ENCODE measurements around the gene MMP24. TPM values are rescaled to one million over a fixed set of nuclear protein-coding genes. Genes with fewer than 3 reads are reported as not detected.

MMP24 gene
- total and polyA plus RNA-seq, 4 experiments from 2014 or later = 0.07 to 0.19 (median 0.09) TPM

GRCh38 chr20:35291654-35292503 is 65.4 kb downstream of the MMP24 start, which contains the start of gene FAM83C:
Gene FAM83C (minus strand): TSS chr20:35292425. CDS start chr20:35292304, 121 bp downstream.
- no peaks in the 10 kb centered on the region for H3K36me3 Mint-ChIP-seq
- no peak within 1 kb of the TSS for H3K27ac ChIP-seq (ENCODE audit: low read depth, low read length)
- ChIA-PET POLR2A (ENCODE audit: partially characterized antibody) (no interaction called here), CTCF (ENCODE audit: partially characterized antibody) (interaction anchor here (5.8 kb wide), 1 partner anchor 11 kb away, joined by 27 read pairs; no protein-coding TSS in a partner anchor)
- no peak for DNase-seq
- no peaks in the 10 kb centered on the region for H3K4me1 Mint-ChIP-seq
- no peaks in the 10 kb centered on the region for H3K9me3 ChIP-seq (ENCODE audit: control insufficient read depth in 1 of 2, low read length in 2 of 2)
- no peak within 1 kb of the TSS for H3K27ac Mint-ChIP-seq
- H3K36me3 ChIP-seq (ENCODE audit: insufficient read depth, low read length) = no peaks in the 10 kb centered on the region
- intact Hi-C loops (cut with micrococcal nuclease) = no loop called here
- no peaks in the 10 kb centered on the region for H3K27me3 ChIP-seq (ENCODE audit: insufficient read depth, low read length)
- no peak within 1 kb of the TSS for H3K4me3 Mint-ChIP-seq
- no peaks in the 10 kb centered on the region for H3K9me3 Mint-ChIP-seq
- H3K27me3 Mint-ChIP-seq = peaks cover 3 to 8% of the 10 kb centered on the region in 2 donors
- H3K4me3 ChIP-seq (ENCODE audit: low read length in 2 of 2) = no peak within 1 kb of the TSS
- H3K4me1 ChIP-seq (ENCODE audit: insufficient read depth, low read length) = no peaks in the 10 kb centered on the region

GRCh38 chr20:35292504-35293285 is 66.2 kb downstream of the MMP24 start:
- H3K4me3 Mint-ChIP-seq = no peak overlapping the region

GRCh38 chr20:35293303-35294292 is 67.1 kb downstream of the MMP24 start:
- no peak overlapping the region for H3K27ac Mint-ChIP-seq
- POLR2A ChIA-PET (ENCODE audit: partially characterized antibody) = no interaction called here
- H3K4me3 Mint-ChIP-seq = no peak overlapping the region
- Histone ChIP-seq H3K27ac (ENCODE audit: low read depth, low read length) (no peak overlapping the region), H3K36me3 (ENCODE audit: insufficient read depth, low read length) (no peaks in the 10 kb centered on the region), H3K27me3 (ENCODE audit: insufficient read depth, low read length) (no peaks in the 10 kb centered on the region), H3K4me1 (ENCODE audit: insufficient read depth, low read length) (no peaks in the 10 kb centered on the region), H3K9me3 (ENCODE audit: control insufficient read depth in 1 of 2, low read length in 2 of 2) (no peaks in the 10 kb centered on the region), H3K4me3 (ENCODE audit: low read length in 2 of 2) (no peak overlapping the region)
- no peak for DNase-seq
- no peaks in the 10 kb centered on the region for H3K9me3 Mint-ChIP-seq
- no peaks in the 10 kb centered on the region for H3K36me3 Mint-ChIP-seq
- peaks cover 3 to 8% of the 10 kb centered on the region in 2 donors for H3K27me3 Mint-ChIP-seq
- H3K4me1 Mint-ChIP-seq = no peaks in the 10 kb centered on the region
- intact Hi-C loops (cut with micrococcal nuclease) = no loop called here
- CTCF ChIA-PET (ENCODE audit: partially characterized antibody) = interaction anchor here (0.6 to 5.8 kb wide), 3 partner anchors 10 to 29 kb away, joined by 3 to 27 read pairs (median 4); no protein-coding TSS in a partner anchor

More at GRCh38 chr20:35292504-35293285, 66.2 kb downstream of the MMP24 start:
- Histone ChIP-seq H3K9me3 (ENCODE audit: control insufficient read depth in 1 of 2, low read length in 2 of 2) (no peaks in the 10 kb centered on the region), H3K36me3 (ENCODE audit: insufficient read depth, low read length) (no peaks in the 10 kb centered on the region), H3K27me3 (ENCODE audit: insufficient read depth, low read length) (no peaks in the 10 kb centered on the region), H3K4me1 (ENCODE audit: insufficient read depth, low read length) (no peaks in the 10 kb centered on the region), H3K4me3 (ENCODE audit: low read length in 2 of 2) (no peak overlapping the region), H3K27ac (ENCODE audit: low read depth, low read length) (no peak overlapping the region)
- CTCF ChIA-PET (ENCODE audit: partially characterized antibody) = interaction anchor here (1.2 to 5.8 kb wide), 2 partner anchors 11 to 16 kb away, joined by 3 to 27 read pairs; no protein-coding TSS in a partner anchor
- Mint-ChIP-seq H3K27me3 (peaks cover 3 to 8% of the 10 kb centered on the region in 2 donors), H3K36me3 (no peaks in the 10 kb centered on the region), H3K27ac (no peak overlapping the region), H3K4me1 (no peaks in the 10 kb centered on the region), H3K9me3 (no peaks in the 10 kb centered on the region)
- DNase-seq = no peak
- POLR2A ChIA-PET (ENCODE audit: partially characterized antibody) = no interaction called here
- intact Hi-C loops (cut with micrococcal nuclease) = no loop called here

GRCh38 chr20:35294293-35294685 is 67.8 kb downstream of the MMP24 start:
- POLR2A ChIA-PET (ENCODE audit: partially characterized antibody) = no interaction called here
- H3K9me3 Mint-ChIP-seq = no peaks in the 10 kb centered on the region
- Histone ChIP-seq H3K27me3 (ENCODE audit: insufficient read depth, low read length) (no peaks in the 10 kb centered on the region), H3K4me3 (ENCODE audit: low read length in 2 of 2) (no peak overlapping the region), H3K4me1 (ENCODE audit: insufficient read depth, low read length) (no peaks in the 10 kb centered on the region), H3K9me3 (ENCODE audit: control insufficient read depth in 1 of 2, low read length in 2 of 2) (no peaks in the 10 kb centered on the region), H3K27ac (ENCODE audit: low read depth, low read length) (no peak overlapping the region), H3K36me3 (ENCODE audit: insufficient read depth, low read length) (no peaks in the 10 kb centered on the region)
- H3K36me3 Mint-ChIP-seq = no peaks in the 10 kb centered on the region
- no peak for DNase-seq
- H3K4me1 Mint-ChIP-seq = no peaks in the 10 kb centered on the region
- CTCF ChIA-PET (ENCODE audit: partially characterized antibody) = interaction anchor here (1.6 to 5.8 kb wide), 2 partner anchors 9 to 12 kb away, joined by 5 to 27 read pairs; no protein-coding TSS in a partner anchor
- no peak overlapping the region for H3K27ac Mint-ChIP-seq
- H3K27me3 Mint-ChIP-seq = peaks cover 3 to 8% of the 10 kb centered on the region in 2 donors
- intact Hi-C loops (cut with micrococcal nuclease) = no loop called here
- no peak overlapping the region for H3K4me3 Mint-ChIP-seq

DNA sequence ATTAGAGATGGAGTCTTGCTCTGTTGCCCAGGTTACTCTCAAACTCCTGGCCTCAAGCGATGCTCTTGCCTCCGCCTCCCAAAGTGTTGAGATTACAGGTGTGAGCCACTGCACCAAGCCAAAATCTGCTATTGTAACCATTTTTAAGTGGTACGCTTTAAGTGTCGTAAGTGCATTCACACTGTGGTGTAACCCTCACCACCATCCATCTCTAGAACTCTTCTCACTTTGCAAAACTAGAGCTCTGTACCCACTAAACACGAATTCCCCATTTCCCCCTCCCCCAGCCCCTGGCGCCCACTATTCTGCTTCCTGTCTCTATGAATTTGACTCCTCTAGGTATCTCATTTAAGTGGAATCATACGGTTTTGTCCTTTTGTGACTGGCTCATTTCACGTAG is 68.6 kb downstream of the MMP24 start:
- Mint-ChIP-seq H3K9me3 (no peaks in the 10 kb centered on the region), H3K4me1 (no peaks in the 10 kb centered on the region), H3K27ac (no peak overlapping the region), H3K4me3 (no peak overlapping the region), H3K36me3 (no peaks in the 10 kb centered on the region), H3K27me3 (peaks cover 3 to 8% of the 10 kb centered on the region in 2 donors)
- POLR2A ChIA-PET (ENCODE audit: partially characterized antibody) = no interaction called here
- no peaks in the 10 kb centered on the region for H3K27me3 ChIP-seq (ENCODE audit: insufficient read depth, low read length)
- no peaks in the 10 kb centered on the region for H3K4me1 ChIP-seq (ENCODE audit: insufficient read depth, low read length)
- H3K4me3 ChIP-seq (ENCODE audit: low read length in 2 of 2) = no peak overlapping the region
- no peaks in the 10 kb centered on the region for H3K9me3 ChIP-seq (ENCODE audit: control insufficient read depth in 1 of 2, low read length in 2 of 2)
- intact Hi-C loops (cut with micrococcal nuclease) = no loop called here
- DNase-seq = no peak
- H3K27ac ChIP-seq (ENCODE audit: low read depth, low read length) = no peak overlapping the region
- no peaks in the 10 kb centered on the region for H3K36me3 ChIP-seq (ENCODE audit: insufficient read depth, low read length)
- CTCF ChIA-PET (ENCODE audit: partially characterized antibody) = interaction anchor here (1.6 to 5.8 kb wide), 2 partner anchors 8 to 11 kb away, joined by 5 to 27 read pairs; no protein-coding TSS in a partner anchor

GRCh38 chr20:35295674-35296073 is 69.2 kb downstream of the MMP24 start:
- no peak overlapping the region for H3K27ac Mint-ChIP-seq
- DNase-seq = no peak
- POLR2A ChIA-PET (ENCODE audit: partially characterized antibody) = no interaction called here

More at GRCh38 chr20:35295674-35296073, 69.2 kb downstream of the MMP24 start:
- no peaks in the 10 kb centered on the region for H3K36me3 Mint-ChIP-seq
- no peaks in the 10 kb centered on the region for H3K9me3 ChIP-seq (ENCODE audit: control insufficient read depth in 1 of 2, low read length in 2 of 2)
- H3K4me1 ChIP-seq (ENCODE audit: insufficient read depth, low read length) = no peaks in the 10 kb centered on the region
- peaks cover 3 to 8% of the 10 kb centered on the region in 2 donors for H3K27me3 Mint-ChIP-seq
- no peaks in the 10 kb centered on the region for H3K36me3 ChIP-seq (ENCODE audit: insufficient read depth, low read length)
- CTCF ChIA-PET (ENCODE audit: partially characterized antibody) = interaction anchor here (1.6 to 5.8 kb wide), 2 partner anchors 8 to 10 kb away, joined by 5 to 27 read pairs; no protein-coding TSS in a partner anchor
- H3K4me3 ChIP-seq (ENCODE audit: low read length in 2 of 2) = no peak overlapping the region
- H3K4me3 Mint-ChIP-seq = no peak overlapping the region
- no peaks in the 10 kb centered on the region for H3K27me3 ChIP-seq (ENCODE audit: insufficient read depth, low read length)
- H3K4me1 Mint-ChIP-seq = no peaks in the 10 kb centered on the region
- H3K9me3 Mint-ChIP-seq = no peaks in the 10 kb centered on the region
- intact Hi-C loops (cut with micrococcal nuclease) = no loop called here
- H3K27ac ChIP-seq (ENCODE audit: low read depth, low read length) = no peak overlapping the region

Data from CD4-positive, alpha-beta memory T cell (primary cell).